Measurements from ENCODE around the gene PGRMC2.

- TF ChIP-seq CTCF (IDR thresholded peaks at IDR 0.05; ENCODE audit: low read depth, low read length, missing input control): no peak
- peak; percentile 11 for TF ChIP-seq MAX (IDR thresholded peaks at IDR 0.05)
- no peak for TF ChIP-seq GABPA (IDR thresholded peaks at IDR 0.05 in 1 of 2, conservative IDR thresholded peaks at IDR 0.05 in 1 of 2)
- TF ChIP-seq REST (IDR thresholded peaks at IDR 0.05): peak; percentile 16
- TF ChIP-seq JUND (IDR thresholded peaks at IDR 0.05): no peak
- TF ChIP-seq YY1 (IDR thresholded peaks at IDR 0.05): peak; percentile 33
Measured at GRCh38 chr4:128307123-128307571, 19.5 kb upstream of the PGRMC2 start.
